ENCODE data around the gene GABRB3. TPM values are rescaled to one million over a fixed set of nuclear protein-coding genes. Genes with fewer than 3 reads are reported as not detected.

The GABRB3 gene
- total and polyA plus RNA-seq, 2 of the 8 experiments (the other 6 are each of a cell fraction or from before 2014, with no cell fraction given), result 98.8 to 163 TPM

- TF ChIP-seq CTCF (IDR thresholded peaks at IDR 0.05; ENCODE audit: control extremely low read depth in 1 of 3, insufficient read depth in 1 of 3, low read depth in 1 of 3, low read length in 3 of 3), result peak; percentile 32 to 48 (median 44); a peak in 3 of 4 replicates
Measured at GRCh38 chr15:26682598-26683164, 90.2 kb downstream of the GABRB3 start (continued).

Measured in H1 (cell line).